ENCODE results near the gene TEX35. TPM values are rescaled to one million over a fixed set of nuclear protein-coding genes. Genes with fewer than 3 reads are reported as not detected.

Gene TEX35
- polyA plus RNA-seq (ENCODE audit: insufficient read length), result 0.10 TPM

GRCh38 chr1:178512566-178513277 is at the start of gene TEX35:
TEX35 (plus strand) TSS chr1:178513109; CDS start chr1:178513189, 80 bp downstream.
- no peak for DNase-seq

GRCh38 chr1:178464141-178464540 is 48.8 kb upstream of the TEX35 start:
- DNase-seq, result no peak

DNA sequence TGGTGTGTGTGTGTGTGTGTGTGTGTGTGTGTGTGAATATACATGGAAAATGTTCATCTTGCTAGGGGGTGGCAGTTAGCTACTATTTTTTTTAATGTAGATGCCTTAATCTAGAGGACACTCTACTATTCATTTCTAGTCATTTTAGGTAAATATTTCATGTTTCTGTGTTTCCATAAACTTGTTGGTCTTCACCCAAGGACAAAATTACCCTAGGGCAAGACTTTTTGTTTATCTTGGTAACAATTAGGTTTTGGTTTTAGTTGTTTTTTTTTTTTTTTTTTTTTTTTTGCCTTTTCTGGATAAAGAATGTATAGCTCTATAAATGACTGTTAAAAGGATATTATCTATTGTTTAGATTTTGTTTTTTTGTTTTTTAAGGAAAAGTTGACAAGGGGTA is 48.3 kb upstream of the TEX35 start:
- no peak for DNase-seq

DNA sequence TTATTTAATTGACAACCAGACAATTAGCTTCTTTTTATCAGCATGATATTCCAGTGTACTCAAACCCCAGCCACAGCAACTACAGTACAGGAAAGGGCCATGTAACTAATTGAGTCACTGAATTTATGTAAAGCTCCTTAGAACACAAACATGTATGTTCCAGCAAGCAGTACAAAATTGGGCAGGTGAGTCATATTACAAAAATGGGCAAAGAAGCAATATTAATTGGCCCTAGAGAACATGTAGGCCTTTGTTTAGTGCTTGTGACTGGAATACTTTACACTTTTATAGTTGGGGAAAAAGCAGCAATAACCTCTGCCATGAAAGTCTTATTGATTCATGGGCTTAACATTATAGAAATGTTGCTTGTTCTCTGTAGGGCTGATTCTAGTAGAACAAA is 47.9 kb upstream of the TEX35 start:
- no peak for DNase-seq

DNA sequence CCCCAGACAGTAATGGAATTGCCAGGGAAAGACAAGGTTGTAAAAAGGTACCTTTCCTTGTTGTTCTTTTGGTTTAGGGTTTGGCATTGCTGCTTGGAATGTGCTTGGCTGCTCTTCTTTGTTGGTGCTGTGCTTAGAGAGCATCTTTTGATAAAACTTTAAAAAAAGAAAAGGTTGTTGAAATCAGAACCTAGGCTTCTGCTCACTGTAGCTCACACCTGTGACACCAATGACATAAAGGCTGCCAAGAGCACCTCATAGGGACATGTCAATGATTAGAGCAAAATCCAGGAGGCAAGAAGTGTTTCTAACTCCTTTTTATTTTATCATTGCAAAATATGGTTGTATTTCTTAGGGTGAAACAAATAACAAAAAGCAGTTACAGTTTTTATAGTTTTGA is 45.1 kb upstream of the TEX35 start:
- DNase-seq, result no peak

GRCh38 chr1:178470411-178470960 is 42.4 kb upstream of the TEX35 start:
- no peak for DNase-seq

- DNase-seq, result no peak
Observed at GRCh38 chr1:178472531-178472930, 40.4 kb upstream of the TEX35 start.

DNA sequence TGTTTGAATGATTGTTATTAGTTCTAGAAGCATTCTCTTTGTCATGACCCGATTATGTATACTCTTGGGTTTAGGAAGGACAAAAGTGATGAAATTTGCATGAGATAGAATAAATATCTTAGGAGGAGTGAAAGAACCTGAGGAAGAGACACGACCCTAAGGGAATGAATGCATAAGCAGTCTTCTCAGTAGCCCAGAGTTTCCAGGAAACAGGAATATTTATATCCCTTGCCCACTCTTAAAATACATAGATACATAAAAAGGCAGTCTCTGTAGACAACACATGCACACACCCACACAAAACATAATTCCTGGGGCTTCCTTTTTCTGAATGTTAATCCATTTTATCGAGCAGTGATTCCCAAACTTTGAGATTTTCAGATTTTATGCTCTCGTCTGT is 35.5 kb upstream of the TEX35 start:
- no peak for DNase-seq

- DNase-seq, result no peak
Observed at GRCh38 chr1:178477841-178478240, 35.1 kb upstream of the TEX35 start.

DNA sequence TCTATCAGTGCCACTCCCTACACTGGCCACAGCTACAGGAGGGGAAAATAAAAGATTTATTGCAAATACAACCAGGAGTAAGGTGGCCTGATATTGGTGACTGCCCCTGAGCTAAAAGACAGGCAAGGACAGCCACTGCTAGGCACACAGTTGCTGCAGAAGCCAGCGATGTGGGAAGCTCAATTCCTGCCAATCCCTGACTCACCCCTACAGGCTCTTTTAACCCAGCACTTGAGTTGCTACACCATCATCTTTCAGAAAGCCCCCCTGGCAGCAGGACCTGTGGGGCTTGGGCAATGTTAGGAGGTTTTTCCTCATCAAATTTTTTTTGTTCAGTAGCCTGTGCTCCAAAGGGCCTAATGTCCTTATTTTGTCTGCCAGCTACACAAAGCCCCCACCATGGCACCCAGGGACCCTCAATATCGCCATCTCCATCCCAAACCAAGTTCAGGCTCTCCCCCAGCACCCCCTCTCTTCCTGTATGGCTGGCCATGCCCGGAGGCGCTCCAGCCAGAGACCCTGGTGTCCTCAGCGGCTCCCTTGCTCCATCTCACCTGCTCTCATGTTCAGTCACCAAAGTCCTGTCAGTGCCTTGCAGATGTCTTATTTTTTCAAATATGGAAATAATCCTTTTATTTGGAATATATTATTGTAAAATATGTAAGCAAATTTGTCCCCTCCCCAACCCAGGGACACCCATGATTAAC is 29.5 kb upstream of the TEX35 start:
- no peak for DNase-seq

GRCh38 chr1:178484698-178485225 is 28.1 kb upstream of the TEX35 start:
- no peak for DNase-seq

DNA sequence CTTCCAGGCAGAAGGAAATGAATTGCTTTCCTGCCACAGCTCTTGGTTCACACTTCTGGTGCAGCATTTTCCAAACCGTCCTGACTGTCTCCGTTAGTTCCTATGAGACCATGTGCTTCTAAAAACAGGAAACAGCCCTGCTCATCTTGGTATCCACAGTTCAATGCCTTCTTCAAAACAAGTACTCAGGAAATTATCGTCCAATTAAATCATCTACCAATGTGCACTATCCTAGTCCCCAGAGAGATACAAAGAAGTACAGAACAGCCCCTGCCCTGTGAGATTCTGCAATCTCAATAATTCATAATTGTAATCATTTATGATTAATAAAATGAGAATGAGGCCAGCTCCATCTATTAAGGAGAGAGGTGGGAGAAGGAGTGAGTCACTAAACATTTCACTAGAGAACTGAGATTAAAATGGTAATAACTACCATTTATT is 27.3 kb upstream of the TEX35 start:
- no peak for DNase-seq

DNA sequence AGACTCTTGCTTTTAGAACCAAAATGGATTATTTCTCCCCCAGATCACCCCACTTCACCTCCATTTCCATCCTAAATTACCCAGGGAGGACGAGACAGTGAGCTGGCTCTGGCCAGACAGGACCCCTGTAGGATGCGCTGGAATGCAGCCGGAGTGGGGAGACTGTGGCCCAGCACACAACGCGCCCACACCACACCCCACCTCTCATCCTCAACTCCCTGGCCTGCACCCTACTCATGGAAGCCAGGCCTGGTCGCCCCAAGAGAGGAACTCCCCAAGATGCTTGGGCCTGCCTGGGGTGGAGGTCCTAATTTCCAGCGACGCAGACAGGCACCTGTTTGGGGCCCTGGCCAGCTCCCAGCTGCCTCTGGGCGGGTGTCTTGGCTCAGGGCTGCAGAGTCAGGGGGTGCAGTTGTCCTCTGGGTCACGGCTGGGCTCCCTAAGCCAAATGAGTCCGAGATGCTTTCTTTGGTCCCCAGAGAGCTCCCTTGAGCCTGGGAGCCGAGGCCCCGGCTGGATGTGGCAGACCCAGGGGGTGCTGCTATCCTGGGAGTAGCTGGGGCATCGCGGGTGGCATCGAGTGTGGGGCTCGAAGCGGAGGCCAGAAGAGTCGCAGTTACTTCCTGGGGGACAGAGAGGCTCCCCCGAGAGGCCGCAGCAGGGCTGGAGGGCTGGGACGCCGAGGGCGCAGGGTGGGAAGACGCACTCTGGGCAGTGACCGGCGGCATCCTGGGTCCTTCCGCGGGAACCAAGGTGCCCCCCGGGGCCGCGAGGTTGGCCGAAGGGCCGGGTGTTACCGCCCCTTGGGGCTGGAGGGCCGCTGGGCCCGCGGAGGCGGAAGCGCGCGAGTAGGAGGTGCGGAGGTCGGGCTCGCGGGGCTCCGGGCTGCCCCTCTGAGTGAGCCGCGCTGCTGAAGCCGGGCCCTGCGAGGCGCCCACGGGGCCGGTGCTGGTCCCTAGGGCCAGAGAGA is 26.5 kb upstream of the TEX35 start:
- no peak for DNase-seq

DNA sequence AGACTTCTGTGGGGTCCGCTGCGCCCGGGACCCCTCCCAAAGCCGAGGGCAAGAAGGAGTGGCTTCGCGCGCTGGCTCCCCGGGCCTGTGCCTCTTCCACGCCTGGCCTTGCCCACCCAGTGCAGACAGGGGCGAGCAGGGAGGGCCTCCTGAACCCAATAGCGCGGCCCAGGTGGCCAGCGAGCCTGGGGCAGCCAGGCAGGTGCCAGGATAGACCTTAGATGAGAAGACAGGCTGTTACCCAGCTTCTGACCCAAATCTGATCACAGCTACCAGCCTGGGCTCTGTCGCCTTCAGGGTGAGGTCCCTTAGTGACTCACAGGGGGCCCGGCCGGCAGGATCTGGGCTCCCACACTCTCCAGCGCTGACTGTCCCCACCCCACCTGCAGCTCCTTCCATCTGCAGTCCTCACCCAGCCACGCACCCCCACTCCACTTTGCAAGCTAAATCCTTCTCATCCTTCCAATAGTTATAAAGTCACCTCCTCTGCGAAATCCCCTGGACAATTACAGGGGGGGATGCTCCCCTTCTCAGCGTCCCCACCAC is 25.8 kb upstream of the TEX35 start:
- DNase-seq, result no peak

GRCh38 chr1:178488393-178488792 is 24.5 kb upstream of the TEX35 start:
- DNase-seq, result no peak

DNA sequence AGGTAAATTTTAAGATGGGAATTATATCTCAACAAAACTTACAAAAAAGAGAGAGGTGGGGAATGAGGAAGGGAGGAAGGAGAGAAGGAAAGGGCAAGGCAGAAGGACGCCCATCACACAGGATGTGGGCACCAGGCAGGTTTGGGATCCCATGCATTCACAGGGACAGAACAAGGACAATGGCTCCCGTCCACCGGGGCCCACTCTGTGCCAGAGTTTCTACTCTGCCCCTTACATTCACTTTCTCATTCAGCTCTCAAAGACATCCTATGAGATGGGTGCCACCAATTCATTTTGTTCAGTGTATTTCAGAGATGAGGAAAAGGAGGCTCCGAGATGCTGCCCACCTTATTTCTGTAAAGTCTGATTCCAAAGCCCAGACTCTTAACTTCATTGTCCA is 23.5 kb upstream of the TEX35 start:
- DNase-seq, result no peak

DNA sequence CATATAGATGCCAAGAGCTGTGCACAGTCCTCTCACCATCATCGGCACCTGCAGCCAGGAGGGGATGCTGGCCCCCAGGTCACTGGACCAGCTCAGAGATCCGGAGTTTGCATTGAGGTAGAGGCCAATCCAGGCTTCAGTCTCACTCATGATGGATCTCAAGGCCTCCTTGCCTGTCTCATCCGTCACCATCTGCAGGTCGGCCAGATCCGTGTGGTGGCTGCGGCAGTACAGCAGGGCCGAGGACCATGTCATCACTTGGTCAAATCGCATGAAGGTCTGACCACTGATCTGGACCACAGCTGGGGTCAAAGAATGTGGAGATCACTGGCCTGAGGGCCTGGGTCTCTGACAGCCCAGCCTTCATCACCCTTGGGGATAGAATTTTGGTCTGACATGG is 22.8 kb upstream of the TEX35 start:
- no peak for DNase-seq

GRCh38 chr1:178490967-178491366 is 21.9 kb upstream of the TEX35 start:
- no peak for DNase-seq

DNA sequence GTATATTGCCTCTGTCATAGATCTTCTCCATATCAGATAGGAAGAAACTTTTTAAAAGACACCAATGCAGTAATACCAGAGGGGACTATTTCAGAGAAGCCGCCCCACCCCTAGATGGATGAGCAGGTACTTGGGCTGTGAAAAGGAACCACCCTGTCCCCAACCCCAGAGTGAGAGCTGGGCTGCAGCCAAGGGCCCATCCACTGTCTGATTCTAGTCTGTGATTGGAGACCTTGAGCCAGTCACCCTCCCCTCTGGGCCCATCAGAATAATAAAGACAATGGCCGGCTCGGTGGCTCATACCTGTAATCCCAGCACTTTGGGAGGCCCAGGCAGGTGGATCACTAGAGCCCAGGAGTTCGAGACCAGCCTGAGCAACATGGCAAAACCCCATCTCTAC is 21.2 kb upstream of the TEX35 start:
- DNase-seq, result no peak

- DNase-seq, result no peak
Observed at GRCh38 chr1:178492341-178492740, 20.6 kb upstream of the TEX35 start.

GRCh38 chr1:178493301-178493741 is 19.6 kb upstream of the TEX35 start:
- DNase-seq, result no peak

GRCh38 chr1:178494569-178494971 is 18.3 kb upstream of the TEX35 start:
- DNase-seq, result no peak

Data from hindlimb muscle (tissue), 1 donor.